EH (cell line): Measurements from ENCODE around the gene KCNK7.
A peak's percentile ranks its signal among the peaks of the same experiment; 100 is the strongest.
"Not testable (repeated sequence)": the region's sequence is repeated elsewhere in the genome, so short reads cannot be mapped to it uniquely, and the experiment has no call there.

Source experiments
- DNase-seq: peaks from one replicate; pipeline ENCODE4 v3.0.0-alpha.2; 2015; ENCODE audit warnings: low read depth

Gene KCNK7

DNA sequence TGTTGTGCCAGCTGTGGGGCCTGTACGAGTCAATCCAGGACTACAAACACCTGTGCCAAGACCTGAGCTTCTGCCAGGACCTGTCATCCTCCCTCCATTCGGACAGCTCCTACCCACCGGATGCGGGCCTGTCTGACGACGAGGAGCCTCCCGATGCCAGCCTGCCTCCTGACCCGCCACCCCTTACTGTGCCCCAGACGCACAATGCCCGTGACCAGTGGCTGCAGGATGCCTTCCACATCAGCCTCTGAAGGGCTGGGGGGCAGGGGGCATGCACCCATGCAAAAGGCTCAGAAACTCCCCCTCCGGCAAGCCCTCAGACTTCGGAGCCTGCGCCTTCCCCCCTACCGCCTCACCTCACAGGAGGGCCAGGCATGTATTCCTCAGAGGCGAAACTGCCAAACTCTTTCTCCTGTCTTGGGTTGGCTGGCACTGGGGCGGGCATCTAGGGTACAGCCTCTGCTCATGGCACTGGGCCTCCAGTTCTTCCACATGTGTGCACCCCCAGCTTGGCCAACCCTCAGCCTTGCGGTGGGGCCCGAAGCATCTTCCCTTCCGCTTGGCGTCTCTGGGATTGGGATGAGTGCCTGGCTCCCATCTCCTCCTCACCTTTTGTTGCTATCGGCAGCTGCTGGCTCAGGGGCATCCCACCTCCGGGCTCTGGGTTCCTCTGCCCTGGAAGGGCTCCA is 22.1 kb downstream of the KCNK7 start:
- DNase-seq: no peak

DNA sequence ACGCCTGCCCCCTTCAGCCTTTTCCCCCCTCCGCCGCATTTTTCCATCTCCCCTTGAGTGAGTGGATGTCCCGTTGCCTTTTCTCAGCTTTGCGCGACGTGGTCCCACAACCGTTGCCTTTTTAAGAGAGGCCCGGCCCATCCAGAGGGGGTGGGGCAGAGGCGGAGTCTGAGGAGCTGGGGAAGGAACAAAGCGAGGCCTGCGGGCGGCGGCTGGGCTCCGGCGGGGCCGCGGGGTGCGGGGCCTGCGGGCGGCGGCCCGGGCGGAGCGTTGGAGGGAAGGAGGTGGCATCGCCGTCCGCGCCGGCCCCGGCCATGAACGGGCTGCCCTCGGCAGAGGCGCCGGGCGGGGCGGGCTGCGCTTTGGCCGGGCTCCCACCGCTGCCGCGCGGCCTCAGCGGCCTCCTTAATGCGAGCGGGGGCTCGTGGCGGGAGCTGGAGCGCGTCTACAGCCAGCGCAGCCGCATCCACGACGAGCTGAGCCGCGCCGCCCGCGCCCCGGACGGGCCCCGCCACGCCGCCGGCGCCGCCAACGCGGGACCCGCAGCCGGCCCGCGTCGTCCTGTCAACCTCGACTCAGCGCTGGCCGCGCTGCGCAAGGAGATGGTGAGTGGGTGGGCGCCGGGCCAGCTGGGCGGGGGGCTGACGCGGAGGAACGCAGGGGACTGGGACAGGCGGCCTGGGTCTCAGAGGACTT is 23.1 kb downstream of the KCNK7 start, which contains the start of gene FAM89B:
FAM89B (plus strand) TSS at position 183 of the 696 bp plus-strand sequence; CDS start at position 315, 132 bp downstream.
- peak; percentile 89 for DNase-seq

DNA sequence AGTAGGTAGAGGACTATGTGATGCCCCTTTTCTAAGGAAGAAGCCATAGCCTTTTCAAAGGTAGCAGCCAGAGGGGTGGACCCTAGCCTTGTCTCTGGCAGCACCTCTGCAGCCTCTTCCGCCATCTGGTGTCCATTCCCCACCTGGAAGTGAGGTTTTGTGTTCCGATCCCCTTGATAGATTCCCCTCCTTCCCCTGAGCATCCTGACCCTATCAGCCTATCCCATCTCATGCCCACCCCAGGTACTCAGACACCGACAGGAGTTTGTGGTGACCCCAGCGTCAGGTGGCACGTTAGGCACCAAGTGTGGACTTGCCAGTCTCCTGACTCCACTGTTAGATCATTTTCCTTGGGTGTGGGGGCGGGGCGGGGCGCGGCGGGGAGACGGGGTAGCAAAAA is 23.7 kb downstream of the KCNK7 start:
- DNase-seq: peak; percentile 62

DNA sequence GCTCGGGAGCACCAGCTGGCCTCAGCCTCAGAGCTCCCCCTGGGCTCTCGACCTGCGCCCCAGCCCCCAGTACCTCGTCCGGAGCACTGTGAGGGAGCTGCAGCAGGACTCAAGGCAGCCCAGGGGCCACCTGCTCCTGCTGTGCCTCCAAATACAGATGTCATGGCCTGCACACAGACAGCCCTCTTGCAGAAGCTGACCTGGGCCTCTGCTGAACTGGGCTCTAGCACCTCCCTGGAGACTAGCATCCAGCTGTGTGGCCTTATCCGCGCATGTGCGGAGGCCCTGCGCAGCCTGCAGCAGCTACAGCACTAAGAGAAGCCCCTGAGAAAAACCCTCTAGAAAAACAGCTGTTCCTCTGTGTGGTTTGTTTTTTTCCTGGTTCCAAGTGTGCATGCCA is 24.2 kb downstream of the KCNK7 start:
- no peak for DNase-seq

DNA sequence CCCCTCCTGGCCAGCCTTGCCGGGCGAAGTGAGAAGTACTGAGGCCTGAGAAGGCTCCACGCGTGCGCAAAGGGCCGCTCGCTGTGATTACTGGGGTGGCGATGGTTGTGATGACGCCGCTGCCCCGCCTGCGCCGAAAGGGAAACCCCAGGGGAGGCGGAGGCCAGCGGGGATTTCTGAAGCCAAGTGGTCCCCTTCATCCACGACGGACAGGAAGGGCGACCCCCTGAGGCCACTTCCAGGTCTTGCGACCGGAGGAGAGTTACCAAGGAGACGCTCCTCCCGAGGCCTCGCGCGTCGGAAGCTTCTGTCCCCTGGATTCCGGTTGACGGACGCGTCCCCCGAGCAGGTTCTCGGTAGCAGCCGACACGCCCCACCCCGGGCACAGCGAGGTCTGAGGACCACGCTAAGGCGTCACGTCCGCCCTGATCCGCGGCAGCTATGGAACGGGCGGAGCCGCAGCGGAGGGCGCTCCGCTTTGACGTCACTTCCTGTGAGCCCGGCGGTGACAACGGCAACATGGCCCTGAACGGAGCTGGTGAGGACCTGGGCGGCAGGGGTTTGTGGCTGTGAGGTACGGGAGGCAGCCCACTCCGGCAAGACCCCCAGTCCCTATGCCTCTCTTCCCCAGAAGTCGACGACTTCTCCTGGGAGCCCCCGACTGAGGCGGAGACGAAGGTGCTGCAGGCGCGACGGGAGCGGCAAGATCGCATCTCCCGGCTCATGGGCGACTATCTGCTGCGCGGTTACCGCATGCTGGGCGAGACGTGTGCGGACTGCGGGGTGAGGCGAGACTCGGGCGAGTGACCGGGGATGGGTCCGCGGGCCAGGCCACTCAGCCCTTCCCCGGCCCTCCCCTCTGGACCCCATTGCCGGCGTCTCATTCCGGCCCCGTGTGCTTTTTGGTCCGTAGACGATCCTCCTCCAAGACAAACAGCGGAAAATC is 25.4 kb downstream of the KCNK7 start, which contains the start of gene ZNRD2:
ZNRD2 (plus strand) TSS at position 505 of the 946 bp plus-strand sequence; CDS start at position 520, 15 bp downstream.
- DNase-seq: peak; percentile 99

- DNase-seq: no peak
Measured at GRCh38 chr11:65569164-65569972, 26.2 kb downstream of the KCNK7 start.

- peak; percentile 54 for DNase-seq
Measured at GRCh38 chr11:65565624-65566453, 29.8 kb downstream of the KCNK7 start.

GRCh38 chr11:65564879-65565559 is 30.6 kb downstream of the KCNK7 start:
- DNase-seq: not testable (repeated sequence)

- no peak for DNase-seq
Measured at GRCh38 chr11:65563601-65564000, 32.0 kb downstream of the KCNK7 start.

DNA sequence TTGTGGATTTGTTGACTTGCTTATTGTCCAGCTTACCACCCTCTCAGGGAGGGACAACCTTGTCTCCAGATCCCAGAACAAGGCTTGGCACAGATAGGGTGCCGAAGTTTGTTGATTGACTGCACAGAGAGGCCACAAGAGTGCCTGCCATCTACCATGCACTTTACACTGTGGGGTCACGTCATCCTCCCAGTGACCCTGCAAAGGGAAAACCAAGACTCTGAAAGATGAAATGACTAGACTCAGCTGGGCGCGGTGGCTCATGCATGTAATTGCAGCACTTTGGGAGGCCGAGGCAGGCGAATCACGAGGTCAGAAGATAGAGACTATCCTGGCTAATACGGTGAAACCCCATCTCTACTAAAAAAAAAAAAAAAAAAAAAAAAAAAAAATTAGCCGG is 32.8 kb downstream of the KCNK7 start:
- DNase-seq: no peak

DNA sequence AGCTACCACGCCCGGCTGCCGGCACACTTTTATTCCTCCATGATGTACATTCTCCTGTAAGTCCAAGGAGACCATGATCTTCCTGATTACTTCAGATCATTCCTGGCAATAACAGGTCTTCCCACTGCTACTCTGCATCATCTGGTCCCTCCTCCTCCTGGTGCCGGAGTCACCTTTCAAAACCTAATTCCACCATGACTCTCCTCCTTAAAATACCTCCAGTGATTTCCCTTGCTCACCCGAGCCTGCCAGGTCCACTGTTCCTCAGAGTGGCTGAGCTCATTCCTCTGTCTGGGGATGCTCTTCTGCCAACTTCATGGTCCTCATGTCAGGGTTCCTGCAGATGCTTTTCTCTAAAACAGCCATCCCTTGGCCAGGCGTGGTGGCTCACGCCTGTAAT is 33.6 kb downstream of the KCNK7 start:
- DNase-seq: no peak

- peak; percentile 81 for DNase-seq
Measured at GRCh38 chr11:65560555-65561418, 34.8 kb downstream of the KCNK7 start.

GRCh38 chr11:65559951-65560537 is 35.6 kb downstream of the KCNK7 start:
- DNase-seq: peak; percentile 71

- DNase-seq: no peak
Measured at GRCh38 chr11:65559535-65559934, 36.1 kb downstream of the KCNK7 start.

- peak; percentile 43 for DNase-seq
Measured at GRCh38 chr11:65558930-65559509, 36.6 kb downstream of the KCNK7 start.

- DNase-seq: peak; percentile 90
Measured at GRCh38 chr11:65558002-65558929, 37.3 kb downstream of the KCNK7 start, which contains the start of gene LTBP3. TSS of gene LTBP3 (minus strand) at chr11:65558359. CDS start at chr11:65557959, 400 bp downstream.
